ENCODE measurements around the gene SBK3.

Gene SBK3

GRCh38 chr19:55503502-55504251 lies 41.7 kb downstream of the SBK3 start:
- Histone ChIP-seq H4K8ac (ENCODE audit: low read depth, low read length) (no peak overlapping the region), H2BK5ac (ENCODE audit: low read length) (no peak overlapping the region), H2AFZ (ENCODE audit: low read length) (peak overlapping the region; percentile 96), H3K18ac (ENCODE audit: low read length) (peak overlapping the region; percentile 91), H4K91ac (ENCODE audit: low read depth, low read length, poor library complexity) (no peak overlapping the region), H3K4me2 (ENCODE audit: insufficient read depth, low read length, poor library complexity, severe bottlenecking) (peak overlapping the region; percentile 60), H3K9me3 (replicated peaks in 1 of 2; ENCODE audit: control insufficient read depth in 2 of 2, insufficient read depth in 1 of 2, low read depth in 1 of 2, low read length in 2 of 2) (peaks cover 7 to 8% of the 10 kb centered on the region in 2 donors), H3K27ac (replicated peaks; ENCODE audit: low read length) (no peak overlapping the region), H2AK5ac (ENCODE audit: low read depth, low read length) (no peak overlapping the region), H3K4me1 (ENCODE audit: control insufficient read depth in 2 of 2, insufficient read depth in 1 of 2, low read depth in 1 of 2, low read length in 2 of 2) (peaks cover 0 to 7% of the 10 kb centered on the region in 2 donors), H3K9ac (ENCODE audit: low read depth, low read length, poor library complexity) (no peak overlapping the region), H3K14ac (ENCODE audit: low read length) (no peak overlapping the region), H3K23ac (ENCODE audit: low read depth, low read length, poor library complexity) (peak overlapping the region; percentile 1), H3K27me3 (ENCODE audit: control insufficient read depth in 3 of 3, insufficient read depth in 3 of 3, low read depth in 1 of 3, low read length in 3 of 3) (peaks cover 0 to 7% (median 2%) of the 10 kb centered on the region in 3 experiments), H3K79me1 (ENCODE audit: low read depth, low read length) (no peaks in the 10 kb centered on the region), H2BK15ac (ENCODE audit: low read length) (peak overlapping the region; percentile 83), H3K4me3 (ENCODE audit: low read length in 2 of 2) (peak overlapping the region; percentile 31 to 67), H2BK12ac (ENCODE audit: low read length) (peak overlapping the region; percentile 58), H3K36me3 (replicated peaks in 1 of 2; ENCODE audit: control insufficient read depth in 2 of 2, insufficient read depth in 2 of 2, low read length in 2 of 2) (no peaks in the 10 kb centered on the region), H3K4ac (ENCODE audit: low read length) (no peak overlapping the region), H2BK120ac (ENCODE audit: low read depth, low read length) (no peak overlapping the region)
- peak; percentile 90 for DNase-seq (ENCODE audit: low spot score)
- WGBS, 2 donors (ENCODE audit: extremely low coverage in 2 of 2, insufficient read length in 2 of 2, insufficient replicate concordance in 1 of 2): no CpG with 5 or more reads among the region's 64 CpGs

- no peak overlapping the region for H3K14ac ChIP-seq (ENCODE audit: low read length)
- H3K27me3 ChIP-seq (ENCODE audit: control insufficient read depth in 3 of 3, insufficient read depth in 3 of 3, low read depth in 1 of 3, low read length in 3 of 3): peaks cover 0 to 7% (median 2%) of the 10 kb centered on the region in 3 experiments
- H2BK15ac ChIP-seq (ENCODE audit: low read length): peak overlapping the region; percentile 83
- WGBS, 2 donors (ENCODE audit: extremely low coverage in 2 of 2, insufficient read length in 2 of 2, insufficient replicate concordance in 1 of 2): no CpG with 5 or more reads among the region's 17 CpGs
- H2BK5ac ChIP-seq (ENCODE audit: low read length): no peak overlapping the region
- no peak overlapping the region for H3K4ac ChIP-seq (ENCODE audit: low read length)
- H2BK12ac ChIP-seq (ENCODE audit: low read length): peak overlapping the region; percentile 33
- no peak overlapping the region for H4K91ac ChIP-seq (ENCODE audit: low read depth, low read length, poor library complexity)
- H3K36me3 ChIP-seq (replicated peaks in 1 of 2; ENCODE audit: control insufficient read depth in 2 of 2, insufficient read depth in 2 of 2, low read length in 2 of 2): no peaks in the 10 kb centered on the region
- no peak overlapping the region for H3K27ac ChIP-seq (replicated peaks; ENCODE audit: low read length)
- H3K4me3 ChIP-seq (ENCODE audit: low read length in 2 of 2): no peak overlapping the region
- no peak overlapping the region for H4K8ac ChIP-seq (ENCODE audit: low read depth, low read length)
- H3K23ac ChIP-seq (ENCODE audit: low read depth, low read length, poor library complexity): no peak overlapping the region
- H3K4me1 ChIP-seq (ENCODE audit: control insufficient read depth in 2 of 2, insufficient read depth in 1 of 2, low read depth in 1 of 2, low read length in 2 of 2): peaks cover 0 to 7% of the 10 kb centered on the region in 2 donors
- DNase-seq (ENCODE audit: low spot score): no peak
- peaks cover 7 to 8% of the 10 kb centered on the region in 2 donors for H3K9me3 ChIP-seq (replicated peaks in 1 of 2; ENCODE audit: control insufficient read depth in 2 of 2, insufficient read depth in 1 of 2, low read depth in 1 of 2, low read length in 2 of 2)
- no peak overlapping the region for H2BK120ac ChIP-seq (ENCODE audit: low read depth, low read length)
- no peak overlapping the region for H2AK5ac ChIP-seq (ENCODE audit: low read depth, low read length)
- H3K18ac ChIP-seq (ENCODE audit: low read length): peak overlapping the region; percentile 91
- peak overlapping the region; percentile 96 for H2AFZ ChIP-seq (ENCODE audit: low read length)
- H3K4me2 ChIP-seq (ENCODE audit: insufficient read depth, low read length, poor library complexity, severe bottlenecking): no peak overlapping the region
- H3K9ac ChIP-seq (ENCODE audit: low read depth, low read length, poor library complexity): no peak overlapping the region
- H3K79me1 ChIP-seq (ENCODE audit: low read depth, low read length): no peaks in the 10 kb centered on the region
These were observed 42.2 kb downstream of the SBK3 start for GRCh38 chr19:55503157-55503501.

GRCh38 chr19:55502197-55502952 lies 43.0 kb downstream of the SBK3 start:
- DNase-seq (ENCODE audit: low spot score): no peak
- no peak overlapping the region for H3K27ac ChIP-seq (replicated peaks; ENCODE audit: low read length)
- no peak overlapping the region for H4K91ac ChIP-seq (ENCODE audit: low read depth, low read length, poor library complexity)
- H3K4me2 ChIP-seq (ENCODE audit: insufficient read depth, low read length, poor library complexity, severe bottlenecking): no peak overlapping the region
- H3K27me3 ChIP-seq (ENCODE audit: control insufficient read depth in 3 of 3, insufficient read depth in 3 of 3, low read depth in 1 of 3, low read length in 3 of 3): peaks cover 0 to 7% (median 2%) of the 10 kb centered on the region in 3 experiments
- H3K9ac ChIP-seq (ENCODE audit: low read depth, low read length, poor library complexity): no peak overlapping the region
- no peak overlapping the region for H2BK15ac ChIP-seq (ENCODE audit: low read length)
- H4K8ac ChIP-seq (ENCODE audit: low read depth, low read length): no peak overlapping the region
- no peak overlapping the region for H2BK120ac ChIP-seq (ENCODE audit: low read depth, low read length)
- no peak overlapping the region for H2BK5ac ChIP-seq (ENCODE audit: low read length)
- H3K23ac ChIP-seq (ENCODE audit: low read depth, low read length, poor library complexity): no peak overlapping the region
- H3K9me3 ChIP-seq (replicated peaks in 1 of 2; ENCODE audit: control insufficient read depth in 2 of 2, insufficient read depth in 1 of 2, low read depth in 1 of 2, low read length in 2 of 2): peaks cover 7 to 8% of the 10 kb centered on the region in 2 donors
- H3K79me1 ChIP-seq (ENCODE audit: low read depth, low read length): no peaks in the 10 kb centered on the region
- no peak overlapping the region for H3K4ac ChIP-seq (ENCODE audit: low read length)
- peaks cover 0 to 5% of the 10 kb centered on the region in 2 donors for H3K4me1 ChIP-seq (ENCODE audit: control insufficient read depth in 2 of 2, insufficient read depth in 1 of 2, low read depth in 1 of 2, low read length in 2 of 2)
- H3K36me3 ChIP-seq (replicated peaks in 1 of 2; ENCODE audit: control insufficient read depth in 2 of 2, insufficient read depth in 2 of 2, low read length in 2 of 2): no peaks in the 10 kb centered on the region
- H2AFZ ChIP-seq (ENCODE audit: low read length): no peak overlapping the region
- H3K14ac ChIP-seq (ENCODE audit: low read length): no peak overlapping the region
- 100% methylated on average over 3 of the region's 9 CpGs; no CpG with 5 or more reads in 1 of the 2 donors for WGBS, 2 donors (ENCODE audit: extremely low coverage in 2 of 2, insufficient read length in 2 of 2, insufficient replicate concordance in 1 of 2)
- H3K4me3 ChIP-seq (ENCODE audit: low read length in 2 of 2): no peak overlapping the region
- H2AK5ac ChIP-seq (ENCODE audit: low read depth, low read length): no peak overlapping the region
- H2BK12ac ChIP-seq (ENCODE audit: low read length): no peak overlapping the region
- no peak overlapping the region for H3K18ac ChIP-seq (ENCODE audit: low read length)

- no peak overlapping the region for H3K4me2 ChIP-seq (ENCODE audit: insufficient read depth, low read length, poor library complexity, severe bottlenecking)
- peaks cover 2 to 5% of the 10 kb centered on the region in 2 donors for H3K4me1 ChIP-seq (ENCODE audit: control insufficient read depth in 2 of 2, insufficient read depth in 1 of 2, low read depth in 1 of 2, low read length in 2 of 2)
- H3K4ac ChIP-seq (ENCODE audit: low read length): no peak overlapping the region
- H3K9me3 ChIP-seq (replicated peaks in 1 of 2; ENCODE audit: control insufficient read depth in 2 of 2, insufficient read depth in 1 of 2, low read depth in 1 of 2, low read length in 2 of 2): peaks cover 6 to 8% of the 10 kb centered on the region in 2 donors
- H2AFZ ChIP-seq (ENCODE audit: low read length): no peak overlapping the region
- DNase-seq (ENCODE audit: low spot score): no peak
- no peak overlapping the region for H4K8ac ChIP-seq (ENCODE audit: low read depth, low read length)
- H3K14ac ChIP-seq (ENCODE audit: low read length): peak overlapping the region; percentile 47
- H2BK5ac ChIP-seq (ENCODE audit: low read length): no peak overlapping the region
- H3K18ac ChIP-seq (ENCODE audit: low read length): peak overlapping the region; percentile 29
- H2AK5ac ChIP-seq (ENCODE audit: low read depth, low read length): peak overlapping the region; percentile 5
- H4K91ac ChIP-seq (ENCODE audit: low read depth, low read length, poor library complexity): no peak overlapping the region
- H2BK120ac ChIP-seq (ENCODE audit: low read depth, low read length): no peak overlapping the region
- H3K79me1 ChIP-seq (ENCODE audit: low read depth, low read length): no peaks in the 10 kb centered on the region
- no peak overlapping the region for H3K4me3 ChIP-seq (ENCODE audit: low read length in 2 of 2)
- no peaks in the 10 kb centered on the region for H3K36me3 ChIP-seq (replicated peaks in 1 of 2; ENCODE audit: control insufficient read depth in 2 of 2, insufficient read depth in 2 of 2, low read length in 2 of 2)
- H3K27me3 ChIP-seq (ENCODE audit: control insufficient read depth in 3 of 3, insufficient read depth in 3 of 3, low read depth in 1 of 3, low read length in 3 of 3): peaks cover 0 to 7% (median 2%) of the 10 kb centered on the region in 3 experiments
- no peak overlapping the region for H3K27ac ChIP-seq (replicated peaks; ENCODE audit: low read length)
- H2BK12ac ChIP-seq (ENCODE audit: low read length): no peak overlapping the region
- no CpG with 5 or more reads among the region's 26 CpGs for WGBS, 2 donors (ENCODE audit: extremely low coverage in 2 of 2, insufficient read length in 2 of 2, insufficient replicate concordance in 1 of 2)
- no peak overlapping the region for H3K23ac ChIP-seq (ENCODE audit: low read depth, low read length, poor library complexity)
- no peak overlapping the region for H2BK15ac ChIP-seq (ENCODE audit: low read length)
- peak overlapping the region; percentile 71 for H3K9ac ChIP-seq (ENCODE audit: low read depth, low read length, poor library complexity)
These were observed 44.9 kb downstream of the SBK3 start for GRCh38 chr19:55500368-55500952.
